NT2/D1 (cell line): ENCODE measurements around the gene FKBP1B.

Source experiments
- SUZ12 ChIP-seq: IDR thresholded peaks from 2 replicates; pipeline ENCODE4 v1.6.1; 2011; ENCODE audit not compliant: insufficient read length, insufficient read depth; ENCODE audit errors: extremely low read depth
- YY1 ChIP-seq: IDR thresholded peaks from 2 replicates; pipeline ENCODE4 v1.6.1; 2011; ENCODE audit not compliant: insufficient read length, insufficient read depth

DNA sequence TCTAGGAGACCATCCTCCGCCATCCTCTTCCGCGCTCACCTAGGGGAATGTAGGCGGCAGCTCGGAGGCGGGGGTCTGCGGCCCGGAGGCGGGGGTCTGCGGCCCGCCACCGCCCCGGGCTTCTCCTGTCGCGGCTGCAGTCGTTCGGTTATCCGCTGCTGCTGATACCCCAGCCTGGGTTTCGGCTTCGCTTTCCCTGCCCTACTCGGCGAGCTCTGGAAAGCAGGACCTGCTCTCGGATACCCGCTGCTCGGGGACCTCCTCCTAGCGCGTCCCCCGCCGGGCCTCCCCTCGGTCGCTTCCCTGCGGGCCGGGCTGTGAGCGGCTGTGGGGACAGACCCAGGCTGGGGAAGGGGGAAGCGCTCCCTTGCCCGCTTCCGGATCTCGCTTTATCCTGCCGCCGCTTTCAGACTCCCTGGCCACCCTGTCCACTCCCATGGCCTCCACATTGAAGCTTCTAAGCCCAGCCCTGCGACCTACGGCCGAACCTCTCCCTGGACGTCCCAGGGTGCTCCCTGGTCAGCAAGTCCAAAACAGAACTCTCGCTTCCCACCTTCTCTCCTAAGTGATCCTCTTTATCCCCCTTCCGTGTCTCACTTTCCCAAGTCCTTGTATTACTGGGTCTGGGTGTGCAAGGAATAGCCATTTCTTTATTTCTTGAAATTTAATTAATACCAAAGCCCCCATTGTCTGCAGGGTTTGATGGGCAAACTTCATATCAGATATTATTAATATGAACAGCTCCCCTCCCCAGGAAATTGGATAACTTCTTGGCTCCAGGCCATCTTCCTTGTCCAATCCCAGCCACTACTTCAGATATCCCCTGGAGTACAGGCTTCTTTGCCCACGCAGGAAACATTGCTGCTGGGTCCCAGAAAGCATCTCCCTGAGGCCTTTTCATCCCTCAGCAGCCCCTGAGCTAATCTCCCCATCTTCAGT lies 769 bp downstream of the FKBP1B start:
- no peak for TF ChIP-seq SUZ12
- no peak for TF ChIP-seq YY1
